Nephron (organoid): ENCODE measurements around the gene TXNDC11.

Source experiments
- H3K27ac Mint-ChIP-seq, 3 experiments: 2 replicates each; pipeline ENCODE4 v1.8.0; 2020; ENCODE audit warnings: mixed read lengths in 3 of 3, mild to moderate bottlenecking in 2 of 3, moderate library complexity in 1 of 3
- H3K27me3 Mint-ChIP-seq: 2 replicates; pipeline ENCODE4 v1.8.0; 2021; ENCODE audit warnings: low read depth, mild to moderate bottlenecking, moderate library complexity, mixed read lengths
- H3K36me3 Mint-ChIP-seq: 2 replicates; pipeline ENCODE4 v1.8.0; 2020; ENCODE audit warnings: low read depth, mixed read lengths
- H3K4me1 Mint-ChIP-seq: 2 replicates; pipeline ENCODE4 v1.8.0; 2020; ENCODE audit warnings: mixed read lengths
- H3K4me3 Mint-ChIP-seq, 3 experiments: 2 replicates each; pipeline ENCODE4 v1.8.0; 2020; ENCODE audit warnings: mild to moderate bottlenecking in 3 of 3, mixed read lengths in 3 of 3, moderate library complexity in 2 of 3
- H3K9me3 Mint-ChIP-seq: 2 replicates; pipeline ENCODE4 v1.8.0; 2020; ENCODE audit warnings: mixed read lengths
- CTCF ChIP-seq, 3 experiments: fragments of 200-600 bp; sonication (generic); IDR thresholded peaks; one replicate each; pipeline ENCODE4 v1.5.0; 2021; ENCODE audit warnings: antibody characterized with exemption in 3 of 3; ENCODE audit not compliant: unreplicated experiment in 3 of 3

The TXNDC11 gene

GRCh38 chr16:11675561-11676511 is 66.8 kb downstream of the TXNDC11 start:
- H3K27me3 Mint-ChIP-seq = no peaks in the 10 kb centered on the region
- no peak overlapping the region for H3K4me3 Mint-ChIP-seq
- no peak for TF ChIP-seq CTCF (IDR thresholded peaks at IDR 0.05; ENCODE audit: unreplicated experiment in 3 of 3)
- peaks cover 62% of the 10 kb centered on the region for H3K4me1 Mint-ChIP-seq
- peak overlapping the region in 2 of 3 experiments; percentile 35 to 60 for H3K27ac Mint-ChIP-seq
- no peaks in the 10 kb centered on the region for H3K9me3 Mint-ChIP-seq
- peaks cover 38% of the 10 kb centered on the region for H3K36me3 Mint-ChIP-seq

DNA sequence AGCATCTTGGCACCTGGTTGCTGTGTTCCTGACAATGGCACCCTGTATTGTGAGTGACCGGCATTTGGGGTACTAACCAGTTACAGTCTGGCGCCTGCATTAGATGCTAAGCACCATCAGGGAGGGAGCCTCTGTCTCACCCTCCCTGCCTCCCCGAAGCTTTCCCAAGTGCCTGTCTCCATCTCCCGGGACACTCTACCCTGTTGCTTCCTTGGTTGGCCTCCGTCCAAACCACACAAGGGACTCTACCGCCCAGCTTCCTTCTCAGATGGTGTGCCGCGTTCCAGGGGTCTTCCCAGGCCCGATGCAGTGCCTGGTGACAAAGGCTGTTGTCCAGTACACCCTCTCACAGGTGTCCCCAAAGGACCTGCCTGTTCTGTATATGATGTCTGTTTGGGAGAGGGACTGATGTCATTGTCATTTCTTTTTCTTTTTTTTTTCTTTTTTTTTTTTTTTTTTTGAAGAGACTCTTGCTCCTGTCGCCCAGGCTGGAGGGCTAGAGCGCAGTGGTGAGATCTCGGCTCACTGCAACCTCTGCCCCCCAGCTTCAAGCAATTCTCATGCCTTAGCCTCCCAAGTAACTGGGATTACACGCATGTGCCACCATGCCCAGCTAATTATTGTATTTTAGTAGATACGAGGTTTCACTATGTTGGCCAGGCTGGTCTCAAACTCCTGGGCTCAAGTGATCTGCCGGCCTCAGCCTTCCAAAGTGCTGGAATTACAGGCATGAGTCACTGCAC is 67.7 kb downstream of the TXNDC11 start:
- Mint-ChIP-seq H3K4me3 (peak overlapping the region in 1 of 3 experiments; percentile 71), H3K36me3 (peaks cover 35% of the 10 kb centered on the region), H3K4me1 (peaks cover 69% of the 10 kb centered on the region), H3K27ac (peak overlapping the region in 2 of 3 experiments; percentile 12 to 16), H3K9me3 (no peaks in the 10 kb centered on the region), H3K27me3 (no peaks in the 10 kb centered on the region)
- TF ChIP-seq CTCF (IDR thresholded peaks at IDR 0.05; ENCODE audit: unreplicated experiment in 3 of 3) = no peak

GRCh38 chr16:11674001-11674817 is 68.4 kb downstream of the TXNDC11 start:
- H3K4me3 Mint-ChIP-seq = peak overlapping the region in 1 of 3 experiments; percentile 71
- no peak for TF ChIP-seq CTCF (IDR thresholded peaks at IDR 0.05; ENCODE audit: unreplicated experiment in 3 of 3)
- peak overlapping the region in 1 of 3 experiments; percentile 16 for H3K27ac Mint-ChIP-seq
- peaks cover 63% of the 10 kb centered on the region for H3K4me1 Mint-ChIP-seq
- no peaks in the 10 kb centered on the region for H3K27me3 Mint-ChIP-seq
- H3K9me3 Mint-ChIP-seq = no peaks in the 10 kb centered on the region
- peaks cover 27% of the 10 kb centered on the region for H3K36me3 Mint-ChIP-seq

DNA sequence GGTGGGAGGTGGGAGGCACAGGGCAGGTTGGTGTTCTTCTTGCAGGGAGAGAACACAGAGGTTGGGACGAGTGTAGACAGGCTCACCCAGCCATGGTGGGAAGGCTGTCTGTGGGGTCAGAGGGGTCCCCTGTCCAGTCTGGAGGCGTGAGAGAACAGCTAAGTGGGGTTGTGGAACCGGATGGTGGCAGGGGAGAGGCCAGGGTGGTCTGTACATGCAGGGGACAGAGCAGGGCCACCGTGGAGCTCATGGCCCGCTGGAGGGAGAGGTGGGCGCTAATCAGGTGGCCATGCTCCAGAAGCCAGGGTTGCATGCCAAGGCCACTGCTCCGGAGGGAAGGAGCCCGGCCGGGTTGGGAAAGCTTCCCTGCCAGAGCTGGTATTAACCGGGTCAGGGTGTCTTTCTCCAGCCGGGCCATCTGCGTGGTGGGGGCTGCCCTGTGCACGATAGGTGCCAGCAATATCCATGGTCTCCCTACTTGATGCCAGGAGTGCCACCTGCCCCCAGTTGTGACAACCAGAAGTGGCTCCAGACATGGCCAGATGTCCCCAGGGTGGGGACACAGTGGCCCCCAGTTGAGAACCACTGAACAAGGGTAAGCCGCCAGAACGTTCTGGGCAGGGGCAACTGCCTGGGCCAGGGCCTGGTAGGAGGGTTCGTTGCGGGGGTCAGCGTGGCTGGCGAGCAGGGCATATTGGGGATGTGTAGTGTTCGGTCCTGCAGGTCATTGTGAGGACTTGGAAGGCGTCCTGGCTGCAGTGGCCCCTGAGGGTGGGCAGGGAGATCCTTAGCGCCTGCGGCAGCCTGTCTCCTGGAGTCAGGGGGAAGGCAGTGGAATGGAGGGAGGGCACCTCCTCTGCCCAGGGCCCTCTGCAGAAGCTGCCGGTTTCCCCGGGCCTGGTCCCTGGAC is 69.3 kb downstream of the TXNDC11 start:
- Mint-ChIP-seq H3K4me3 (peak overlapping the region in 2 of 3 experiments; percentile 32), H3K27ac (peak overlapping the region in 1 of 3 experiments; percentile 66), H3K27me3 (no peaks in the 10 kb centered on the region), H3K9me3 (no peaks in the 10 kb centered on the region), H3K36me3 (peaks cover 23% of the 10 kb centered on the region), H3K4me1 (peaks cover 57% of the 10 kb centered on the region)
- TF ChIP-seq CTCF (IDR thresholded peaks at IDR 0.05; ENCODE audit: unreplicated experiment in 3 of 3) = no peak
